Neural progenitor cell (in vitro differentiated cells): Measurements from ENCODE around the gene FOXN4.

ENCODE experiments used
- CTCF ChIP-seq: fragments of 200-600 bp; sonication (generic); IDR thresholded peaks from 2 replicates; pipeline ENCODE4 v1.5.1; 2017; ENCODE audit warnings: antibody characterized with exemption, mild to moderate bottlenecking
- EZH2 ChIP-seq: fragments of 200-600 bp; sonication (generic); IDR thresholded peaks from 2 replicates; pipeline ENCODE4 v1.6.1; 2017; ENCODE audit warnings: antibody characterized with exemption, mild to moderate bottlenecking, moderate library complexity

DNA sequence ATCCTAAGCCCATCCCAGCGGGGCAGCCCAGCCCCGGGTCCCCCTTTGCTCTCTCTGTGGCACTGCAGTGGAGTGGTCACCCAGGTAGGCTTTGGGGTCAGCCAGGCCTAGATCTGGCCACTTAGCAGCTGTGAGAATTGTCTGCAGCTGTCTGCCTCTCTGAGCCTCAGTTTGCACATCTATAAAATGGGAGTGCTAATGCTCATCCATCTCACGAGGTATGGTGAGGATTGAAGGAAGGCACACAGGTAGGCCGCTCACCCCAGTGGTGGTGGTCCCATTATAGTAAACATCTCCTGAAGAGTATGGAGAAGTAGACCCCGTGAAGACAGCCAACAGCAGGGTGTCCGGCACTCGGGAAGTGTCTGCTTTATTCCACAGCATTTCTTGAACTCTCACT is 9.2 kb downstream of the FOXN4 start:
- TF ChIP-seq CTCF (no peak), EZH2 (no peak)
